Frontal cortex (tissue), 4 donors: ENCODE measurements around the gene RPS6KA2. TPM values are rescaled to one million over a fixed set of nuclear protein-coding genes. Genes with fewer than 3 reads are reported as not detected.
"Not testable (repeated sequence)": the region's sequence is repeated elsewhere in the genome, so short reads cannot be mapped to it uniquely, and the experiment has no call there.

Experiments used
- DNase-seq, 2 donors: peaks; one replicate each; pipeline ENCODE4 v3.0.0; 2012; ENCODE audit warnings: low spot score in 2 of 2
- FAIRE-seq: peaks from 2 replicates; lab custom pipeline; 2012; peaks lifted over from hg19 to GRCh38; lab: Jason Lieb, UNC
- total RNA-seq: library from RNA; depleted of rRNA; stranded (reverse); fragments of >200 nt; gene quantifications from one replicate; pipeline ENCODE4 v1.2.3, GENCODE V29; 2014
- donor health status: control.
- donor health status: control.
- donor health status: control.

Gene RPS6KA2
- total RNA-seq, 1 donor from 2014 or later: 24.9 TPM

- DNase-seq (no peak), FAIRE-seq (no peak)
Measured at GRCh38 chr6:166541876-166542579, 85.0 kb downstream of the RPS6KA2 start.

GRCh38 chr6:166541366-166541765 lies 85.7 kb downstream of the RPS6KA2 start:
- FAIRE-seq (no peak), DNase-seq (no peak)

- no peak for FAIRE-seq
- DNase-seq: peak in 1 of 2 donors; percentile 55
Measured at GRCh38 chr6:166540631-166541331, 86.3 kb downstream of the RPS6KA2 start.

DNA sequence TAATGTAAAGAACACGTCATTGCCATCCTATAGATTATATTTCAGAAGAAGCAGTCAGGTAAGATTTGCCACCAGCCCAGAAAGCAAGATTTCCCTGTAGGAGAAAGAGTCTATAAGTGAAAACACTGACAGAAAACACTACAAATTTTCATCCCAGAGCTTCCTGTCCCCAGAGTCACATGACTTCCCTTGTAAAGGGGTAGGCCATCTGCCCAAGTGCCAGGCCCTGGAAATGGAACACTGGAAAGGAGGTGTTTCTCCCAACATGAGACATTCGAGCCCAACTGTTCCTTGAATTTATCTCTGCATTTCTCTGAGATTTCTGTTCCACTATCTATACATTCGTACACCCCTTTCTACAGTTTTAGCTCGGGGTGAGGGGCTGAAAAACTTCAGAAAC lies 87.5 kb downstream of the RPS6KA2 start:
- FAIRE-seq (no peak), DNase-seq (no peak)

DNA sequence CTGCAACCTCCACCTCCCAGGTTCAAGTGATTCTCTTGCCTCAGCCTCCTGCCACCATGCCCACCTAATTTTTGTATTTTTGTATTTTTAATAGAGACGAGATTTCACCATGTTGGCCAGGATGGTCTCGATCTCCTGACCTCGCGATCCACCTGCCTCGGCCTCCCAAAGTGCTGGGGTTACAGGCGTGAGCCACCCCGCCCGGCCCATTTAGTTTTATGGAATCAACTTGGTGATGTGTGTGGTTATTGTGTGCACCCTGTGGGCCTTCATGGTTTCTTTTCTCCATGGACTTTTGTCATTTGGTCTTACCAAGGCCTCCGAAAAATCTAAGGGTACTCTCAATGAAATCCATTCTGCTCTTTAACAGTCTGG lies 88.1 kb downstream of the RPS6KA2 start:
- FAIRE-seq: not testable (repeated sequence)

DNA sequence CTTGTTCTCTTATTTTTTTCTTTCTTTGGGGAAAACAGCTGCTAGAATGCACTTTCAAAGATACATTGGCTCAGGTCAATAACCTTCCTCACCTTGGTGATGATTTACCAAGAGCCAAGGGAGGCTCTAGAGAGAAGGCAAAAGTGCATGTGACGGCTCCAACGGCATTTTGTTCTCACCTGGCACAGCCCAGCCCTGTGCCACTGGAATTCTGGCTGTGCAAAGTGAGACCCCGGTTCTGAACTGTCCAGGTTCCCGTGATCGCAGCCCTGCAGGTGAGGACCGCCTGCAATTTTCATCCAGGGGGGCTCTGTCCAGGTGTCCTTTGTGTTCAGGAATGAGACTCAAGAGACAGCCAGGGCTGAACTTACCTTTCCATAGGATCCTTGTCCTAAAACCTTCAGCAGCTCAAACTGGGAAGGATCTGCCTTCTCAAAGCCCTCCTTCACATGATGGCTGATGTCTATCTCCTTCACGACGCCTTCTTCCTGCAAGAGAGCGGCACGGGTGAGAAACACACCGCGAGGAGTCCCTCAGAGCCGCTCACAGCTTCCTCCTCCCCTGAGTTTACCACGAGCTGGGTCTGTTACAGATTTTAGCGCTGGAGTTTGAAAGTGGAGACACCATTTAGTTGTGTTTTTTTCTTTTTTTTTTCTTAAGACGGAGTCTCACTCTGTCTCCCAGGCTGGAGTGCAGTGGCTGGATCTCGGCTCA lies 88.6 kb downstream of the RPS6KA2 start:
- FAIRE-seq: no peak

More for the DNA sequence above, 88.1 kb downstream of the RPS6KA2 start:
- DNase-seq: not testable (repeated sequence)

DNA sequence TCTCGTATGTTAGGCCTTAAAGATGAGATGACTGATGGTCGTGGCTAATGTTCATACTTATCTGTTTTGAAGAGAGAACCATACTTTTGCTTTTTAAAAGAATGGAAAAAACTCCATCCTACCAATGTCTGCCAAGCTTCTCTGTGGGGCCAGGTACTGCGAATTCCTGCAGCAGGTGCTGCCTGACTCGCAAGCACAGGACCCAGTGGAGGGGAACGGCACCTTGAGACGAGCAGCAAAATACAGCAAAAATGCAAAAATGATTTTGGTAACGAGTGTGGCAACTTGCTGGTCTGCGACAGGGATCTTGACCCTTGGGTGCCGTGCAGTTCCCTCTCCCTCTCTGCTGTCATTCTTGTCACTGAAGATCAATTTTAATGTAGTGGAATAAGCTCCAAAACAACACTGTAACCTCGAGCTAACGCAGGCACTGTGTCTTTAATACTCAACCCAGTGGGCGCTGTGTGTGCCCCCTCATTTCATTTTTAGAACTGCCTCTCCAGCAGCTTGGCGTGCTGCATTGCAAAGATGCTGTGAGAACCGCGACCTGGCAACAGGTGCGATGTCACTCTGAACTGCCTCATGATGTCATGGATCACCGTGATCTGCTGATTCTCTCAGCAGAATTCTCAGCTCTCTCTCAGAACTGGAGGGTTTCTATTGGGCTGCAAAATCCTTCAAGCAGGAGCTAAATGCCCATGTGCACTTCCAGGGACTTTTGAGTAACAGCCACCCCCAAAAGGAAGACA lies 92.2 kb downstream of the RPS6KA2 start:
- DNase-seq (no peak), FAIRE-seq (no peak)

More for the DNA sequence above, 88.6 kb downstream of the RPS6KA2 start:
- no peak for DNase-seq

DNA sequence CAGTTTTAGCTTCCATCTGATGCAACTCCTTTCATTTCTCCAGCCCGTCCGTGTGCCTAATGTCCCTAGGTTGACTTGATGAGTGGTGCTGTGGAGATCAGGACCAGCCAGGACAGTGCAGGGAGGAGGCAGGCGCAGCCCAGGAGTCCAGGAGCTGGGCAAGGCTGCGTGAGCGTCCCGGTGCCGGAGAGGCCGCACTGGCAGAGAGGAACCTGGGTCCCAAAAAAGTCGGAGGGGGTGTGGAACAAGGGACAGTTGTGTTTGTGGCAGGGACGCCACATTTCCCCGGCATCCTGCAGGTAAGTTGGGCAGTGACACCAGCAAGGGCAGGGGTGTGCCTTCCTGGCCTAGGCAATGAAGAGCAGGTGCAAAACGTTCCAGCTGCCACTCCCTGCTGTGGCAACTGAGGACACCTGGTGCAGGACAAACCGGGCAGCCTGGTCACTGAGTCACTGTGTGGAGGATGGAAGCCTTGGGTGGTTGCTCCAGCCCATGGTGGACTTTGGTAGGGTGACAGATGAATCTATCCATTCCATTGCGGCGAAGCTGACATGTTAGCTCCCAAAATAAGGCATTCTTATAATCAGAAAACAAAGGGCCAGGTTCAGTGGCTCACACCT lies 93.7 kb downstream of the RPS6KA2 start:
- no peak for DNase-seq
- FAIRE-seq: no peak

- DNase-seq: no peak
- FAIRE-seq: no peak
Measured at GRCh38 chr6:166532302-166532701, 94.7 kb downstream of the RPS6KA2 start.

- no peak for FAIRE-seq
Measured at GRCh38 chr6:166530211-166531095, 96.6 kb downstream of the RPS6KA2 start.

GRCh38 chr6:166529586-166529985 lies 97.5 kb downstream of the RPS6KA2 start:
- no peak for DNase-seq
- FAIRE-seq: no peak

More at GRCh38 chr6:166530211-166531095, 96.6 kb downstream of the RPS6KA2 start:
- DNase-seq: no peak

DNA sequence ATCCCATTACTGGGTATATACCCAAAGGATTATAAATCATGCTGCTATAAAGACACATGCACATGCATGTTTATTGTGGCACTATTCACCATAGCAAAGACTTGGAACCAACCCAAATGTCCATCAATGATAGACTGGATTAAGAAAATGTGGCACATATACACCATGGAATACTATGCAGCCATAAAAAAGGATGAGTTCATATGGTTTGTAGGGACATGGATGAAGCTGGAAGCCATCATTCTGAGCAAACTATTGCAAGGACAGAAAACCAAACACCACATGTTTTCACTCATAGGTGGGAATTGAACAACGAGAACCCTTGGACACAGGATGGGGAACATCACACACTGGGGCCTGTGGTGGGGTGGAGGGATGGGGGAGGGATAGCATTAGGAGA lies 98.0 kb downstream of the RPS6KA2 start:
- FAIRE-seq: not testable (repeated sequence)

DNA sequence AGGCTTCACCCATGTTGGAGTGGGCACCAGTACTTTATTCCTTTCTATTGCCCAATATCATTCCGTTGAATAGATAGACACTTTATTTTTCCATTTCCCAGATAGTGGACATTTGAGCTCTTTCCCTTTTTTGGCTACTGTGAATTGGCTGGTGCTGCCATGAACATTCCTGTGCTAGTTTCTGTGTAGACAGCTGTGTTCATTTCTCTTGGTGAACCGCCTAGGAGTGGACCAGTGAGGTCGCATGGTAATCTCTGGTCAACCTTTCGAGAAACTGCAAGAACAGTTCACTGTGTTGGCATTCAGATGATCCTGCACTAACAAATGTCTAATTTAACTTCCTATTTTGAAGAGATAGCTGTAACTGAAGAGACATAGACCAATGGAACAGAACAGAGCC lies 99.2 kb downstream of the RPS6KA2 start:
- DNase-seq (no peak), FAIRE-seq (no peak)

More for the DNA sequence above, 98.0 kb downstream of the RPS6KA2 start:
- not testable (repeated sequence) for DNase-seq

DNA sequence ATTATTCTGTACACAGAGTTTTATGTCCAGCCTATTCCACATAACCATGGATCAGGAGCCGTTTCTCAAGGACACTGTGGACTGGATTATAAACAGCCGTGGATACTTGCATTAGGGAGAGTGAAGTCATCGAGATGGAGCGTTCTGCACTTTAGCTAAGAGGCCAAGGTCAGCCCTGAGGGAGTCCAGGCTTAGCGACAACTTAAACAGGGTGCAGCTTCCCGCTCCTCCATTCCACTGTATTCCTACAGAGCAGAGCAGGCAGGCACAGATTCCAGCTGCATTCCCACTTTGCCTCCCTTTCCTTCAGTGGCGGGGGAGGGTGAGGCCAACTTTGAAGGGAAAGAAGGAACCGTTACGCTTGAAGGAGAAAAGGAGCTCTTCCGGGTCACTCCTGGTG lies 100.1 kb downstream of the RPS6KA2 start:
- FAIRE-seq: no peak

GRCh38 chr6:166525567-166525966 lies 101.5 kb downstream of the RPS6KA2 start:
- DNase-seq: no peak
- no peak for FAIRE-seq

More for the DNA sequence above, 100.1 kb downstream of the RPS6KA2 start:
- no peak for DNase-seq

DNA sequence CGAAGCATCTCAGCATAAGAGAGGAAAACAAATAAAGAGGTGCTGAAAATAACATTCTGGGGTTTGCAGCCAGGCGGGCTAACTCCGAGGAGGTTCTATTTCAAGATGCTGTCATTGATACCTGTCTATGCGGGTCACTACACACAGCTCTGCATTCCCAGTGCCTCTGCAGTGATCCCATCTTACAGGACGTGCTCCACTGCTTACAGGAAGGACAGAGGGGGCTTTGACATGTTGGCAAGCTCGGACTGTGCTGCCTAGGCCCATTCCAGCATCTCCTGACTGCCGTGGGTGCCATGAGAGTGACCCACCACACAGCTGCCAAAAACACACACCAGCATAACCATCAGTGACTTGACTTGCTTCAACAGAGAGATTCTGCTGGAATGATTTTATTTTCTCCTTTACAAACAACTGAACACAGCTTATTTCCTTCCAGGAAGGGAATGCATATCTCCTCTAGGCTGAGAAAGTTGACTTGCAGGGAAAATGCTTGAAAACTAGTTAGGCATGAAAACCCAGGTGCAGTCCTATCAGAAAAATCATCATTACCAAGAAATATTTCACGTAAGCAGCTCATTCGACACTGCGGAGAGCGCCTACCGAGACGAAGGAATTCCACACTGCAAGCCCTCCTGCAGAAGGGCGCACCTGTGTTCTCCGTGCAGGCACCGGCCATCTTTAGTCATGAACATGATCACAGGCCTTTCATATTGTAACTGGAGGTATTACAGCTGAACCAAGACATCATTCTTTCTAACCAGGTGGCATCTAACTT lies 103.1 kb downstream of the RPS6KA2 start:
- no peak for DNase-seq
- no peak for FAIRE-seq

DNA sequence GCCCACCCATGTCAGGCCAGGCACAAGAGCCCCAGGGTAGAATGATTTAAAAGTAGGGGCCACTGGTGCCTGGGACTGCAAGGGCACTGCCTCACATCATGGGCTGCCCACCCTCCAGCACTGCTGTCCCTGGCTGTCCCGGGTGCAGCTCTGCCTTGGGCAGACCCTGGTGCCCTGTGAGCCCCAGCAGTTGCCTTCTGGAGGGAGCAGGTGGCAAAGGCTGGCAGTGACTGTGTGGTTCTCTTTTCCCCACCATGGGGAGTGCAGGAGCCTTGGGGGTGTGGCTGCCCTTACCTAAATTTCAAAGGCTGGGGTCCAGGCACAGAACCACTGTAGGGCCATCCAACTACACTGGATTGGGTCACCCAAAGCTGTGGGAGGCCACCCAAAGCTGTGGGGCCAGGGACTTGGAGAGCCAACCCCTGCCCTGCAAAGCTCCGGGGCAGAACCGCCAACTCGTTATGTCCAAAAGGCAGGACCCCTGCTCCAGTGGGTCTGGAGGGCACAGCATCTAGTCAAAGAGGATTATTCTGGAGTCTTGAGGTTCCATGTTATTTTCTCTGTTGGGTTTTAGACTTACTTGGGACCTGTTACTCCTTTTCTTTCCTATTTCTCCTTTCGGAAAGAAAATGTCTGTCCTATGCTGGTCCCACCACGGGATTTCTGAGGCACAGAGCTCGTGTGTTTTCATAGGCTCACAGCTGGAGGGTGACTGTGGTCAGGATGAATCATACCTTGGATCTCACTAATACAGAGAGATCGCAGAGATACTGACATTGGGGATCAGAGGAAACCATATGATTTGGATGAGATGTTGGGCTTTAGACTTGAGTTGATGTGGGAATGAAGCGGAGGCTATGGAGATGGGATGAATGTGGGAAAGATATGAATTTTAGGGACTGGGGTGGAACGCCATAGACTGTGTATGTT lies 105.9 kb downstream of the RPS6KA2 start:
- DNase-seq: no peak
- FAIRE-seq: no peak
